PFSK-1 (cell line): ENCODE measurements around the gene CTBP2.

Experiments
- POLR2AphosphoS5 ChIP-seq: IDR thresholded peaks from 2 replicates; pipeline ENCODE4 v1.6.1; 2012; ENCODE audit warnings: low read depth, mild to moderate bottlenecking, control low read depth, low read length, moderate library complexity
- TAF1 ChIP-seq: IDR thresholded peaks from 2 replicates; pipeline ENCODE4 v1.6.1; 2012; ENCODE audit warnings: low read length, control low read depth, borderline replicate concordance; ENCODE audit not compliant: insufficient read depth
- TF ChIP-seq, protein P1 (sequence below), 2 experiments: IDR thresholded peaks; 2 replicates each; pipeline versions ENCODE4 v1.6.1 to v1.8.0; 2011 to 2012; ENCODE audit warnings: low read depth in 2 of 2, low read length in 2 of 2, control low read depth in 1 of 2, inconsistent platforms in 1 of 2, mild to moderate bottlenecking in 1 of 2, moderate library complexity in 1 of 2; ENCODE audit not compliant: insufficient read depth in 1 of 2

DNA sequence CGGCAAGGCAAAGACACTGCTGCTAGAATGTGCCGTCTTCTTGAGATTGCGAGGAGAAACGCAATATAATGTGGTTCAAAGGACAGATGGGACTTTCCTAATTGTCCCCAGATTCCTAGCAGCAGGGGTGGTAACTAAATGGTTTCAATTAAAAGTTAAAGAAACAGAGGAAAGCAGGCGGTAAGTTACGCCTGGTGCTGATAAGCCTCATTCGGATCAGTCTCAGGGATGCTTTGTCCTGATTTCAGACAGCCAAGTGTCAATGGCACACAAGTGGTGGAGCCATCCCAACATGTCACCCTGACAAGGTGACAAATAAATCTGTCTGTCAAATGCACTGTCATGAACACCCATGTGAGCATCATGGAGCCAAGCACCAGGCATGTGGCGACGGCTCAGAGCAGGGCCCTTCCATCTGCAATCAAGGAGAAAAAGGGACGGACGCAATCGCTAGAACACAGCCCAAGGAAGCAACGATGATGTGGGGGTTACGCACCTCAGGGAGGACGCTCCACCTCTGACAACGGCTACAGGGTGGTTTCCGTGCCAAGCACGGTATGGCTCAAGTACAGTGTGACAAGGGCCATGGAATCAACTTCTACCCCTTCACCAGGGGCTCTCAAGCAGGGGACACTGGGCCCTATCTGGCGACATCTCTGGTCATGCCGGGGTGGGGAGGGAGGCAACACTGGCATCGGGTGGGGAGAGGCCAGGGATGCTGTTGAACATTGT lies 66.2 kb downstream of the CTBP2 start:
- no peak for TF ChIP-seq TAF1
- TF ChIP-seq POLR2AphosphoS5, result no peak
- TF ChIP-seq, protein P1, sequence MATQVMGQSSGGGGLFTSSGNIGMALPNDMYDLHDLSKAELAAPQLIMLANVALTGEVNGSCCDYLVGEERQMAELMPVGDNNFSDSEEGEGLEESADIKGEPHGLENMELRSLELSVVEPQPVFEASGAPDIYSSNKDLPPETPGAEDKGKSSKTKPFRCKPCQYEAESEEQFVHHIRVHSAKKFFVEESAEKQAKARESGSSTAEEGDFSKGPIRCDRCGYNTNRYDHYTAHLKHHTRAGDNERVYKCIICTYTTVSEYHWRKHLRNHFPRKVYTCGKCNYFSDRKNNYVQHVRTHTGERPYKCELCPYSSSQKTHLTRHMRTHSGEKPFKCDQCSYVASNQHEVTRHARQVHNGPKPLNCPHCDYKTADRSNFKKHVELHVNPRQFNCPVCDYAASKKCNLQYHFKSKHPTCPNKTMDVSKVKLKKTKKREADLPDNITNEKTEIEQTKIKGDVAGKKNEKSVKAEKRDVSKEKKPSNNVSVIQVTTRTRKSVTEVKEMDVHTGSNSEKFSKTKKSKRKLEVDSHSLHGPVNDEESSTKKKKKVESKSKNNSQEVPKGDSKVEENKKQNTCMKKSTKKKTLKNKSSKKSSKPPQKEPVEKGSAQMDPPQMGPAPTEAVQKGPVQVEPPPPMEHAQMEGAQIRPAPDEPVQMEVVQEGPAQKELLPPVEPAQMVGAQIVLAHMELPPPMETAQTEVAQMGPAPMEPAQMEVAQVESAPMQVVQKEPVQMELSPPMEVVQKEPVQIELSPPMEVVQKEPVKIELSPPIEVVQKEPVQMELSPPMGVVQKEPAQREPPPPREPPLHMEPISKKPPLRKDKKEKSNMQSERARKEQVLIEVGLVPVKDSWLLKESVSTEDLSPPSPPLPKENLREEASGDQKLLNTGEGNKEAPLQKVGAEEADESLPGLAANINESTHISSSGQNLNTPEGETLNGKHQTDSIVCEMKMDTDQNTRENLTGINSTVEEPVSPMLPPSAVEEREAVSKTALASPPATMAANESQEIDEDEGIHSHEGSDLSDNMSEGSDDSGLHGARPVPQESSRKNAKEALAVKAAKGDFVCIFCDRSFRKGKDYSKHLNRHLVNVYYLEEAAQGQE (IDR thresholded peaks at IDR 0.05; ENCODE audit: insufficient read depth in 1 of 2, low read depth in 2 of 2, low read length in 2 of 2), result no peak
